Body of pancreas (tissue), 4 donors: Measurements from ENCODE around the gene ANP32B. TPM values are rescaled to one million over a fixed set of nuclear protein-coding genes. Genes with fewer than 3 reads are reported as not detected.
"Not testable (repeated sequence)": the region's sequence is repeated elsewhere in the genome, so short reads cannot be mapped to it uniquely, and the experiment has no call there.

Experiments used
- ATAC-seq: fragments of 150-250 bp; one replicate; pipeline ENCODE4 v1.9.1; 2016
- DNase-seq, 4 donors: peaks; one replicate each; pipeline ENCODE4 v3.0.0-alpha.2; 2019
- H3K27ac ChIP-seq, 4 donors: fragments of 200-600 bp; sonication (generic); 1 replicate in 3 of 4; 2 replicates in 1 of 4; pipeline versions ENCODE4 v1.5.1 to v1.6.1; 2016 to 2019; ENCODE audit warnings: mild to moderate bottlenecking in 1 of 4, mixed read lengths in 1 of 4, moderate library complexity in 1 of 4
- H3K27me3 ChIP-seq, 2 donors: fragments of 200-600 bp; sonication (generic); one replicate each; pipeline ENCODE4 v1.6.0; 2016; ENCODE audit warnings: mild to moderate bottlenecking in 1 of 2
- H3K36me3 ChIP-seq, 2 donors: fragments of 200-600 bp; sonication (generic); replicated peaks in 1 of 2; 2 replicates each; pipeline ENCODE4 v1.5.1; 2016; ENCODE audit warnings: low read depth in 2 of 2; ENCODE audit not compliant: insufficient read depth in 1 of 2
- H3K4me1 ChIP-seq: fragments of 200-600 bp; sonication (generic); one replicate; pipeline ENCODE4 v1.6.0; 2016
- H3K4me3 ChIP-seq, 2 donors: fragments of 200-600 bp; sonication (generic); 1 replicate in 1 of 2; 2 replicates in 1 of 2; pipeline ENCODE4 v1.5.1; 2016 to 2019
- H3K9me3 ChIP-seq, 3 donors: fragments of 200-600 bp; sonication (generic); 1 replicate in 2 of 3; 2 replicates in 1 of 3; pipeline ENCODE4 v1.5.1; 2016
- POLR2A ChIP-seq, 3 donors: fragments of 450-650 bp; IDR thresholded peaks; one replicate each; pipeline ENCODE4 v1.6.1; 2016; ENCODE audit warnings: antibody characterized with exemption in 3 of 3, mild to moderate bottlenecking in 2 of 3
- WGBS, 2 donors: methylation state at CpG; one replicate each; pipeline ENCODE4 v1.1.5; 2017; 5-methylcytosine and 5-hydroxymethylcytosine counted together
- intact Hi-C: fragments of 100-400 bp; cut with DNase I; formaldehyde crosslinking; loops from one replicate; pipeline ENCODE4 v1.15.1; 2023
- total RNA-seq, 2 donors: library from RNA; depleted of rRNA; stranded (reverse); fragments of >200 nt; gene quantifications; one replicate each; pipeline ENCODE4 v1.1.0, GENCODE V29; 2016
- TF ChIP-seq, protein P1 (sequence below), 7 experiments: fragments of 450-650 bp in 4 of 7; fragments of 200-600 bp in 3 of 7; sonication (generic) in 3 of 7; IDR thresholded peaks; one replicate each; pipeline ENCODE4 v1.5.1; 2016 to 2019; ENCODE audit warnings: antibody characterized with exemption in 7 of 7

The ANP32B gene
- total RNA-seq, 2 donors from 2014 or later = 38.4 to 65.9 TPM

- TF ChIP-seq, protein P1, sequence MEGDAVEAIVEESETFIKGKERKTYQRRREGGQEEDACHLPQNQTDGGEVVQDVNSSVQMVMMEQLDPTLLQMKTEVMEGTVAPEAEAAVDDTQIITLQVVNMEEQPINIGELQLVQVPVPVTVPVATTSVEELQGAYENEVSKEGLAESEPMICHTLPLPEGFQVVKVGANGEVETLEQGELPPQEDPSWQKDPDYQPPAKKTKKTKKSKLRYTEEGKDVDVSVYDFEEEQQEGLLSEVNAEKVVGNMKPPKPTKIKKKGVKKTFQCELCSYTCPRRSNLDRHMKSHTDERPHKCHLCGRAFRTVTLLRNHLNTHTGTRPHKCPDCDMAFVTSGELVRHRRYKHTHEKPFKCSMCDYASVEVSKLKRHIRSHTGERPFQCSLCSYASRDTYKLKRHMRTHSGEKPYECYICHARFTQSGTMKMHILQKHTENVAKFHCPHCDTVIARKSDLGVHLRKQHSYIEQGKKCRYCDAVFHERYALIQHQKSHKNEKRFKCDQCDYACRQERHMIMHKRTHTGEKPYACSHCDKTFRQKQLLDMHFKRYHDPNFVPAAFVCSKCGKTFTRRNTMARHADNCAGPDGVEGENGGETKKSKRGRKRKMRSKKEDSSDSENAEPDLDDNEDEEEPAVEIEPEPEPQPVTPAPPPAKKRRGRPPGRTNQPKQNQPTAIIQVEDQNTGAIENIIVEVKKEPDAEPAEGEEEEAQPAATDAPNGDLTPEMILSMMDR (IDR thresholded peaks at IDR 0.05) = no peak
- TF ChIP-seq POLR2A (IDR thresholded peaks at IDR 0.05) = no peak
- Histone ChIP-seq H3K4me1 (no peaks in the 10 kb centered on the region), H3K27me3 (no peaks in the 10 kb centered on the region), H3K9me3 (no peaks in the 10 kb centered on the region), H3K27ac (no peak overlapping the region), H3K4me3 (no peak overlapping the region), H3K36me3 (no peaks in the 10 kb centered on the region)
- ATAC-seq = no peak
- no peak for DNase-seq
- intact Hi-C loops = no loop called here
- 29 to 50% methylated on average over 1 of the region's 1 CpG for WGBS, 2 donors
Measured at GRCh38 chr9:97966493-97966892, 16.6 kb upstream of the ANP32B start.

GRCh38 chr9:97969014-97969413 is 14.1 kb upstream of the ANP32B start:
- ATAC-seq (no peak), DNase-seq (no peak)
- intact Hi-C loops = no loop called here
- no peaks in the 10 kb centered on the region for H3K27me3 ChIP-seq
- no peaks in the 10 kb centered on the region for H3K36me3 ChIP-seq
- H3K27ac ChIP-seq = no peak overlapping the region
- no peak overlapping the region for H3K4me3 ChIP-seq
- TF ChIP-seq, protein P1 (IDR thresholded peaks at IDR 0.05) = no peak
- no peak for TF ChIP-seq POLR2A (IDR thresholded peaks at IDR 0.05)
- 82 to 93% methylated on average over 2 of the region's 2 CpGs for WGBS, 2 donors
- H3K4me1 ChIP-seq = no peaks in the 10 kb centered on the region
- H3K9me3 ChIP-seq = no peaks in the 10 kb centered on the region

DNA sequence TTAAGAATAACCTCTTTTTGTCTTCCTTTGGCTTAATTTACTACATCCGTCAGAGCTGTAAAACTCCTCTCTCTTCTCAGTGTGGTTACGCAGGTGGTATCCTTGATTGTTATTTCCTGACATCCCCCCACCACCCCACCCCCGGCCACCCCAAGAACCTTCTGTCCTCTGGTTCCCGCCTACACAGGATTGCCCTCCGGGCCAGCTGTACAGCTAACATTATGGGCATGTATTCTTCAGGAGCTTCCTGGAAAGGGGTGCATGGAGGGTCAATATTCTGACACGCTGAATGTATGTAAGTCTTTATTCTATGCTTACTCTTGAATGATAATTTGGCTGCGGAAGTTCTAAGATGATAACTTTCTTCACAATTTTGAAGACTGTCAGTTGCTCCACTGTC is 13.0 kb upstream of the ANP32B start:
- ATAC-seq (no peak), DNase-seq (no peak)
- Histone ChIP-seq H3K27me3 (no peaks in the 10 kb centered on the region), H3K4me1 (no peaks in the 10 kb centered on the region), H3K27ac (no peak overlapping the region), H3K36me3 (no peaks in the 10 kb centered on the region), H3K4me3 (no peak overlapping the region), H3K9me3 (no peaks in the 10 kb centered on the region)
- intact Hi-C loops = no loop called here
- TF ChIP-seq, protein P1 (IDR thresholded peaks at IDR 0.05) = no peak
- no peak for TF ChIP-seq POLR2A (IDR thresholded peaks at IDR 0.05)
- WGBS, 2 donors = 60 to 72% methylated on average over 7 of the region's 7 CpGs

DNA sequence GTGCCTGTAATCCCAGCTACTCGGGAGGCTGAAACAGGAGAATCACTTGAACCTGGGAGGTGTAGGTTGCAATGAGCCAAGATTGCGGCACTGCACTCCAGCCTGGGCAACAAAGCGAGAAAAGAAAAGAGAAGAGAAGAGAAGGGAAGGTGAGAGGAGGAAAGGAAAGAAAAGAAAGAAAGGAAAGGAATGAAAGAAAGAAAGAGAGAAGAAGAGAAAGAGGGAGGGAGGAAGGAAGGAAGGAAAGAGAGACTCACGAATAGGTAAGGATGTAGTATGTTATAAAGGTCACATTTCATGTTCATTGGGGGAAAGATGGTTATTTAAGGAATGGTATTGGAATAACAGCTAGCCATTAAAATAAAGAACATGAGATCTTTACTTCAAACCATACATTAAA is 10.4 kb upstream of the ANP32B start:
- WGBS, 2 donors = 77 to 78% methylated on average over 4 of the region's 4 CpGs
- no peaks in the 10 kb centered on the region for H3K36me3 ChIP-seq
- H3K4me3 ChIP-seq = no peak overlapping the region
- H3K27ac ChIP-seq = no peak overlapping the region
- intact Hi-C loops = no loop called here
- H3K27me3 ChIP-seq = no peaks in the 10 kb centered on the region
- ATAC-seq (no peak), DNase-seq (no peak)
- H3K4me1 ChIP-seq = no peaks in the 10 kb centered on the region
- no peaks in the 10 kb centered on the region for H3K9me3 ChIP-seq
- no peak for TF ChIP-seq POLR2A (IDR thresholded peaks at IDR 0.05)
- TF ChIP-seq, protein P1 (IDR thresholded peaks at IDR 0.05) = no peak

GRCh38 chr9:97975376-97975775 is 7.8 kb upstream of the ANP32B start:
- Histone ChIP-seq H3K27ac (no peak overlapping the region), H3K27me3 (no peaks in the 10 kb centered on the region), H3K36me3 (no peaks in the 10 kb centered on the region), H3K4me1 (no peaks in the 10 kb centered on the region), H3K9me3 (no peaks in the 10 kb centered on the region), H3K4me3 (no peak overlapping the region)
- no peak for TF ChIP-seq POLR2A (IDR thresholded peaks at IDR 0.05)
- TF ChIP-seq, protein P1 (IDR thresholded peaks at IDR 0.05) = no peak
- 65 to 89% methylated on average over 1 of the region's 1 CpG for WGBS, 2 donors
- DNase-seq (no peak), ATAC-seq (no peak)
- intact Hi-C loops = no loop called here

- DNase-seq, H3K36me3 ChIP-seq, H3K9me3 ChIP-seq, ATAC-seq, H3K27ac ChIP-seq, H3K4me1 ChIP-seq, H3K4me3 ChIP-seq, intact Hi-C loops, H3K27me3 ChIP-seq: not testable (repeated sequence)
- 93 to 97% methylated on average over 10 of the region's 10 CpGs for WGBS, 2 donors
Measured at GRCh38 chr9:97976633-97977032, 6.5 kb upstream of the ANP32B start.
